SIG-M5 (cell line): ENCODE measurements around the gene FBXL5.

ENCODE experiments used
- DNase-seq: peaks from one replicate; lab custom pipeline; 2025; lab: John Stamatoyannopoulos, UW

Gene FBXL5, protein sequence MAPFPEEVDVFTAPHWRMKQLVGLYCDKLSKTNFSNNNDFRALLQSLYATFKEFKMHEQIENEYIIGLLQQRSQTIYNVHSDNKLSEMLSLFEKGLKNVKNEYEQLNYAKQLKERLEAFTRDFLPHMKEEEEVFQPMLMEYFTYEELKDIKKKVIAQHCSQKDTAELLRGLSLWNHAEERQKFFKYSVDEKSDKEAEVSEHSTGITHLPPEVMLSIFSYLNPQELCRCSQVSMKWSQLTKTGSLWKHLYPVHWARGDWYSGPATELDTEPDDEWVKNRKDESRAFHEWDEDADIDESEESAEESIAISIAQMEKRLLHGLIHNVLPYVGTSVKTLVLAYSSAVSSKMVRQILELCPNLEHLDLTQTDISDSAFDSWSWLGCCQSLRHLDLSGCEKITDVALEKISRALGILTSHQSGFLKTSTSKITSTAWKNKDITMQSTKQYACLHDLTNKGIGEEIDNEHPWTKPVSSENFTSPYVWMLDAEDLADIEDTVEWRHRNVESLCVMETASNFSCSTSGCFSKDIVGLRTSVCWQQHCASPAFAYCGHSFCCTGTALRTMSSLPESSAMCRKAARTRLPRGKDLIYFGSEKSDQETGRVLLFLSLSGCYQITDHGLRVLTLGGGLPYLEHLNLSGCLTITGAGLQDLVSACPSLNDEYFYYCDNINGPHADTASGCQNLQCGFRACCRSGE

DNA sequence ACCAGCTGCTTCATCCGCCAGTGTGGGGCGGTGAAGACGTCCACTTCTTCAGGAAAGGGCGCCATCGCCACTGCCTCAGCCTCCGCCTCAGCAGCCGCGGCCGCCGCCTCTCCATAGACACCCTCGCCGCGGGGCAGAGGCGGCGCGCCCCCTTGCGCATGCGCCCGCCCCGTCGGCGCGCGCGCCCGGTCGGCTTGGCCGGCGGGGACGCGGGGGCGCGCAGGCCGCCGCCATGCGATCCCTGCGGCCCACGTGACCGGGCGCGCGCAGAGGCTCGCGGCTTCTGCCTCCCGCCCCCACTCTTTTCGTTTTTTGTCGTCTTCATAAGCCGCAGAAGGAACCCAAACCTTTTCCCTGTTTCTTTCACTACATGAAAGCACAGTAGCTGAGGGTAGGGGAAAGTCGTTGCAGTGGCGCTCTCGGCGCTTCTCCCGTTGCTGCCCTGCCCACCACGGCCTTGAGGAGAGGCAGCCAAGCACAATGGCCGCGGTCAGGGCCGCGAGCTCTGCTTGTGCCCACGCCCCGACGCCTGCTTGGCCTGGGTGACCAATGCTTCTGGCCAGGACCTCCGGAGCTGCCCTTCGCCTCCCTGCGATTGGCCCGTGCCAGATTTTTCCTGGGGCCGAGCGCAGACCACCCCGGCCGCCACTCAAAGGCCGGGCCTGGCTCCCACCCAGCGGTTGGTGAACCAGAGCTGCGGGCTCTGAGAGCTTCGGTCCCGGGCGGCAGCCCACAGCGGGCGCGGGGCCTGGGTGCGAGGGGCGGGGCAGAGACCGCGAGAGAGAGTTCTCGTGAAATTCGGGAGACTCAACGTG is at the start of gene FBXL5:
Gene FBXL5, minus strand, starts transcription at position 135 of the 815 bp plus-strand sequence. Its CDS starts 70 bp downstream, at position 65.
- DNase-seq: no peak

- no peak for DNase-seq
These were observed 49.0 kb upstream of the FBXL5 start for GRCh38 chr4:15704129-15704528.

DNA sequence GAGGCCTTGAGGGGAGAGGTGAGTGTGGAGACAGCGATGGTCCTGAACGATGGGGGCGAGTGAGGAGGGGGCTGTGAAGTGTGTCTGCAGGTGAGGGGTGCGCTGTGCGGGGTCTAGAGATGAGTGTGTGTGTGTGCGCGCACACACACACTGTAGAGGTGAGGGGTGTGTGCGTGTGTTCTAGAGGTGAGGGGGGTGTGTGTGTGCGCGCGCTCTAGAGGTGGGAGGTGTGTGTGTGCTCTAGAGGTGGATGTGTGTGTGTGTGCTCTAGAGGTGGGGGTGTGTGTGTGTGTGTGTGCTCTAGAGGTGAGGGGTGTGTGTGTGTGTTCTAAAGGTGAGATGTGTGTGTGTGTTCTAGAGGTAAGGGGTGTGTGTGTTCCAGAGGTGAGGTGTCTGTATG is 48.3 kb upstream of the FBXL5 start:
- no peak for DNase-seq

GRCh38 chr4:15702941-15703403 is 47.8 kb upstream of the FBXL5 start, which contains the start of gene BST1:
TSS of gene BST1 (plus strand) at chr4:15703065. CDS start at chr4:15703145, 80 bp downstream.
- DNase-seq: peak; percentile 50

GRCh38 chr4:15696866-15697265 is 41.7 kb upstream of the FBXL5 start:
- DNase-seq: no peak

DNA sequence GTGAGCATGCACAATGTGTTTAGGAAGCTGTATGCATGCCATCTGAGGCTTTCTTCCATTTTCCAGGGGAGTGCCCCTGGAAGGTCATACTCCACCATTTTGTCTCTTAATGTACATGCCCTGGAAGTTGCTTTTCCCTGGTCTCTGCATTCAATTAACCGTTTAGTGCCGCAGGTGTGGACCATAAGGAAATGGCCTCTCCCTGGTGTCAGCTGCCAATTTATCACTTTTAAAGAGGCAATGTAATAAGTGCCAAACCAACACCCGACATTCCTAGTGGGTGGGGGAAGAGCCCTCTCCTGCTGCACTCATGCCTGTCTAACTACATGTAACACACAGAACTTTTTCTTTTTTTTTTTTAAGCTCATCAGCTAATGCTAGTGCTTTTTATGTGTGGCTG is 40.6 kb upstream of the FBXL5 start:
- DNase-seq: no peak

DNA sequence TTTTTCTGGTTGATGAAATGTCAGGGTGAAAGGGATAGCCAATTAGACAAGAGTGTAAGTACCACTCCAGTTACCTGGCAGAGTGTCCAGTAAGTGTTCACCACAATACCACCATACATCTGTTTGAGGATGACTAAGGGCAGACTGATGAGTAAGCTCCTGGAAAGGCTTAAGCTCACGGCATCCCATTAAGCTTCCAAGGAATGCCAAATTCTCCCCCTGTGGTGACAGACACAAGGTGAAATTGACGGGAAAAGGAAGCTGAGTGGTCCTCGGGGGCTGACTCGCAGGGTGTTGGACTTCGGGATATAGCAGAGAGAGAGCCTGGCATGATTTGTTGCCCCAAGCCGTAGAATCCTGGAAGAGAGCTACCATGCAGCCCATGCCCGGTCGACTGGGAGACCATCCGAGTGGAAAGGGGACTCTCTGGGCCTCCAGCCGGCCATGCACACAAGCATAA is 40.1 kb upstream of the FBXL5 start:
- DNase-seq: no peak

- no peak for DNase-seq
These were observed 39.3 kb upstream of the FBXL5 start for GRCh38 chr4:15694431-15694830.

DNA sequence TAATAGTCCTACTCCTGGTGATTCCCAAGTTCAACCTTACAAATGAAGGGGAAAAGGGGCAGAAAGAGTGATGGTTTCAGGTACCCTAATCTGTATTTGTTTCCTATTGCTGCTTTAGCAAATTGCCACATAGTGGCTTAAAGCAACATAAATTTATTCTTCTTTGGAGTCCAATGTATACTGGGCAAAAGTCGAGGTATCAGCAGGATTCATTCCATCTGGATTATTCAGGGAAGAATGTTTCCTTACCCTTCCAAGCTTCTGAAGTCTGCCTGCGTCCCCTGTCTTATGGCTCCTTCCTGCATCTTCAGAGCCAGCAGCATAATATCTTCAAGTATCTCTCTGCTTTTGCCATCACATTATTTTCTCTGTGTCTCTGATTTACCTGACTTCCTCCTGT is 37.4 kb upstream of the FBXL5 start:
- DNase-seq: no peak

DNA sequence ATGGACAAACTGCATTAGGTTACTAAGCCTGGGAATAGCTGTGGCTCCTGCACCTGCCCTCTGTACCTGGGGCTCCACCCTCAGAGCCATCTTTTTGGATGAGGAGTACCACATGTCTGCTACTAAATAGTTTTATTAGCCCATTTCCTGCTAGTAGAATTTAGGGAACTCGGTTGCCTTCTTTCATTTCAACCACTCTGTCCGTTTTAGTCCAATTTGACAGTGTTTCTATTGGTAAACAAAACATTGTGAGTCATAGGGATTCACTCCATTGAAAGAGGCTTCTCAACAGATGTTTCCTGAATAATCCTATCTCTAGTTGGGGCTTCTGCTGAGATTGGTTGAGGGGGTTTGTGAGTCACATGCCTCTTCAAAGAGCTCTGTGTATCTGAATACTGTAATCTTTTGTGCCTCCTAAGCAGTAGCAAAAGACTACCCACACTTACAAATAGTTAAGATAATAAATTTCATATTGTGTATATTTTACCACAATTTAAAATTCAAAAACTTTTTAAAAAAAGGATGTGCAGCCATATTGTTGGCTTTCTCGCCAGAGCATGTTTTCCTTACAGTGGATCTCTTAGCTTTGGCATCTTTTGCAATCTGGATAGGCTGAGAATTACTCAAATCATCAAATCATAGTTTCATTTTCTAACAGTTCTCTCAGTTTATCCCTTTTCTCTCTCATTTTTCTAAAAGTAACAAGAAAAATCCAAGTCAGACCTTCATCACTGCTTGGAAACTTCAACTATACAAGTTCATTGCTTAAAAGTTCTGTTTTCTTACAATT is 36.4 kb upstream of the FBXL5 start:
- DNase-seq: no peak

DNA sequence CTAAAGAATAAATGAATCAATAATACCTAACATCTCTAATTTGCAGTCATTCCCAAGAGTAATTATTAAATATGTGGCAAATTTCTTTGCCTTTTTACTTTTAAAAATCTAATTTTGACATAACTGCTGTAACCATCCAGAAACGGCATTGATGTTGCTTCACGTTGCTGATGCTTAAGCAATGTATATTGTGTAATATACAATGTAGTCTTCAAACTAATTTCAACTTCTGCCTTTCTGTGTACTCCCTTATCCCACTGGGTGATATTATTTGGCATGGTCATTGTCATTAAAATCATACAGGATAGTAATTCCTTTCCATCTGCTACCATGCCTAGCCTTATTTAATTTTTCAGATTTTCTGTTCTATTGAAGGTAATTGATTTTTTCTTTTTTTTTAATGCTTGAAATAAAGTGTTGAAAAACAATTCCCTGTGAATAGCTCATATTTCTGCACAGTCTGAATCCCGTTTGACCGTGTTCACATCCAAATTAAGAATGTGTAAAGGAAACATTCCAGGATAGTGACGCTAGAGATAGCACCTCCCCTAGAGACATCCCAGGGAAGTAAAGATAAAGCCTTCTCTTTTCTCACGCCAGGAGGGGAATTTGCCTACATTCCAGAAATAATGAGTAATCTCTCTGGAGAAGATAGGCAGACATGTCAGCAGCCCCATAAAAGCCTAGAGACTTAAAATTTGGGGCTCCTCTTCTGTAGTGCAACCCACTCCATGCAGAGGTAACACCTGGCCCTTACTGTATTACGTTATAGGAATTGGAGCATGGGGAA is 35.1 kb upstream of the FBXL5 start:
- DNase-seq: peak; percentile 12

GRCh38 chr4:15689540-15689939 is 34.4 kb upstream of the FBXL5 start:
- DNase-seq: peak; percentile 25

DNA sequence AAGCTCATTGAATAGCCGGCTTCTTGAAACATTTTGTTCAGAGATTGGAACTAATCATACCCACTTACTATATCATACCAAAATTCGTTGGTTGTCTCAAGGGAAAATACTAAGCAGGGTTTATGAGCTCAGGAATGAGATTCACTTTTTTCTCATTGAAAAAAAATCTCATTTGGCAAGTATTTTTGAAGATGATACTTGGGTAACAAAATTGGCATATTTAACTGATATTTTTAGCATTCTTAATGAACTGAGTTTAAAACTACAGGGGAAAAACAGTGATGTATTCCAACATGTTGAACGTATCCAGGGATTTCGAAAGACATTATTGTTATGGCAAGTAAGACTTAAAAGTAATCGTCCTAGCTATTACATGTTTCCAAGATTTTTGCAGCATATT is 32.9 kb upstream of the FBXL5 start:
- no peak for DNase-seq

DNA sequence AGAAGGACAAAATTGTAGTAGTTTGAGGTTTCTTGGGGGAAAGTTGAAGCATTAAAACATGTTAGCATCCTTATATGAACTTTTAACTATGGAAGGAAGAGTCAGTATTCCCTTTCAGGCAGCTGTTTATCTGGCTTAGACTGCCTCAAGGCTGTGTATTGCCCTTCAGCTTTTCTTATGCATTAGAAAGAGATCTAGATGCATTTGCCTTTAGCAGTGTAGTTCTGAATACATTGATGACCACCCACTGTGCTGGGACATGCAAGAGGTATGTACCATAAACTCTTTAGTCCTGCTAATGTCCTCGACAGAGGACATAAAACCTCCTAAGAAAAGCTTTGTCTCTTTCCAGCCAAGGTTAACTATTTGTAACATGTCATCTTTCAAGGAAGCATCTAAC is 29.3 kb upstream of the FBXL5 start:
- DNase-seq: no peak

DNA sequence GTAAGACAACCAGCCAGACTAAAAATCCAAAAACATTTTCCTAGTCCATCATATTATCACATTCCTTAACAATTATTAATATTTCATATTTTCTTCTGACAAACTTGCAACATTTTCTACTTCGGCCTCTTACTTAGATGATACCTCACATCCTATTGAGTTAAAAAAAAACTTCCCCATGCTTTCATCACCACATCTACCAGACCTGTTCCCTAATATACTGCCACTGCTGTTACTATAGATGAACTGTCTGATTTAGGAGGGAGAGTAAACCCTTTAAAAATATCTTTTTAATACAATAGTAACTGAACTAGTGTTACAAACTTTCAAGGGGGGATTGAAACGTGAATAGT is 28.0 kb upstream of the FBXL5 start:
- DNase-seq: peak; percentile 1

GRCh38 chr4:15682242-15683142 is 27.3 kb upstream of the FBXL5 start:
- DNase-seq: no peak

GRCh38 chr4:15681372-15682241 is 26.4 kb upstream of the FBXL5 start, which contains the start of gene FAM200B:
TSS of gene FAM200B (plus strand) at chr4:15681827. CDS start at chr4:15686978, 5,151 bp downstream.
- DNase-seq: peak; percentile 93

- DNase-seq: no peak
These were observed 25.9 kb upstream of the FBXL5 start for GRCh38 chr4:15681067-15681371.

GRCh38 chr4:15677507-15677988 is 22.4 kb upstream of the FBXL5 start:
- no peak for DNase-seq
